ENCODE data around the gene PLAAT3. TPM values are rescaled to one million over a fixed set of nuclear protein-coding genes. Genes with fewer than 3 reads are reported as not detected.

Gene PLAAT3
- total and polyA plus RNA-seq, 2 donors from 2014 or later: 88.2 to 262 TPM

DNA sequence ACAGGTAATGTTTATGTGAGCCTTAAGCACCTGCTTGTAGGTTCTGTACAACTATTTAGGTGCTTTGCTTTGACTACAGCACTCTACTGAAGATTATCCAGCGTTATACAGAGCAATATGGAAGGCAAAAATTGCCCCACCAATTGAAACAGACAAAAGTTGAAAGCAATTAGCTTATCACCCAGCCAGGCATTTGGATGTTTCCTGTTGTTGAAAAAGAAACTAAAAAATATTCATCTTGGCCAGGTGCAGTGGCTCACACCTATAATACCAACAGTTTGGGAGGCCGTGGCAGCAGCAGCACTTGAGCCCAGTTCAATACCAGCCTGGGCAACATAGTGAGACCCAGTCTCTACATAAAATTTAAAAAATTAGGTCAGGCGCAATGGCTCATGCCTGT, 38.4 kb upstream of the PLAAT3 start:
- no peak for TF ChIP-seq CTCF (IDR thresholded peaks at IDR 0.05; ENCODE audit: borderline replicate concordance, extremely low read depth, insufficient read depth)
- no peaks in the 10 kb centered on the region for H3K9me3 ChIP-seq (ENCODE audit: control insufficient read depth in 2 of 3, insufficient read depth in 1 of 3, low read length in 3 of 3)
- H3K4me1 ChIP-seq (ENCODE audit: control insufficient read depth in 2 of 3, insufficient read depth in 2 of 3, low read depth in 1 of 3, low read length in 3 of 3): no peaks in the 10 kb centered on the region
- no peak overlapping the region for H3K9ac ChIP-seq (ENCODE audit: low read length in 3 of 3)
- peaks cover 0 to 11% (median 6%) of the 10 kb centered on the region in 3 donors for H3K36me3 ChIP-seq (ENCODE audit: control insufficient read depth in 2 of 3, insufficient read depth in 3 of 3, low read length in 3 of 3)
- DNase-seq: no peak
- no peak overlapping the region for H3K4me3 ChIP-seq (ENCODE audit: low read length in 3 of 3)
- H3K27ac ChIP-seq (ENCODE audit: low read depth in 2 of 2, low read length in 2 of 2): no peak overlapping the region
- no peaks in the 10 kb centered on the region for H3K27me3 ChIP-seq (ENCODE audit: control insufficient read depth, insufficient read depth, low read length)
- intact Hi-C loops (cut with DNase I): no loop called here
- FAIRE-seq: no peak

- H3K27ac ChIP-seq (ENCODE audit: low read depth in 2 of 2, low read length in 2 of 2): no peak overlapping the region
- peaks cover 0 to 26% (median 7%) of the 10 kb centered on the region in 3 donors for H3K36me3 ChIP-seq (ENCODE audit: control insufficient read depth in 2 of 3, insufficient read depth in 3 of 3, low read length in 3 of 3)
- TF ChIP-seq CTCF (IDR thresholded peaks at IDR 0.05; ENCODE audit: borderline replicate concordance, extremely low read depth, insufficient read depth): no peak
- no peak overlapping the region for H3K4me3 ChIP-seq (ENCODE audit: low read length in 3 of 3)
- H3K9ac ChIP-seq (ENCODE audit: low read length in 3 of 3): no peak overlapping the region
- H3K4me1 ChIP-seq (ENCODE audit: control insufficient read depth in 2 of 3, insufficient read depth in 2 of 3, low read depth in 1 of 3, low read length in 3 of 3): no peaks in the 10 kb centered on the region
- DNase-seq (no peak), FAIRE-seq (no peak)
- H3K27me3 ChIP-seq (ENCODE audit: control insufficient read depth, insufficient read depth, low read length): no peaks in the 10 kb centered on the region
- intact Hi-C loops (cut with DNase I): loop anchor here (5.0 kb wide), 1 partner anchor 171 kb away; no protein-coding TSS in a partner anchor
- no peaks in the 10 kb centered on the region for H3K9me3 ChIP-seq (ENCODE audit: control insufficient read depth in 2 of 3, insufficient read depth in 1 of 3, low read length in 3 of 3)
Observed at GRCh38 chr11:63643205-63643604, 29.0 kb upstream of the PLAAT3 start.

DNA sequence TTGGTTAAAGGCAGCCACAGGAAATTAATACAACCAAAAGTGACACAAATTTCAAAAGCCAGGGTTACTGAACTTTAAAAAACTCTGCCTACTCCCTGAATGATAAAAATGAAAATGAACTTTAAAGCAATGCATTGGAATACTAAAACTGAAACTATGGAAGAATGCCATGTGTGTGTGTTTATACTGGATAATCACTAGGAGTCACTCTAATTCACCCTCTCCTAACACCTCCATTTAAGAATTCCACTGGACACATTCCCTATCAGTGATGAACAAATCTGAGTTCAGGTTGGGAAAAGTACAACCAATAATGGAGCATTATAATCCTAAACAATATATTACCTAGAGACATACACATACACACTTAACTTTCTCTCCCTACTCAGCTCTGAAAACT, 27.5 kb upstream of the PLAAT3 start:
- H3K27me3 ChIP-seq (ENCODE audit: control insufficient read depth, insufficient read depth, low read length): no peaks in the 10 kb centered on the region
- peaks cover 0 to 17% (median 4%) of the 10 kb centered on the region in 3 donors for H3K36me3 ChIP-seq (ENCODE audit: control insufficient read depth in 2 of 3, insufficient read depth in 3 of 3, low read length in 3 of 3)
- H3K27ac ChIP-seq (ENCODE audit: low read depth in 2 of 2, low read length in 2 of 2): no peak overlapping the region
- intact Hi-C loops (cut with DNase I): loop anchor here (5.0 kb wide), 1 partner anchor 169 kb away; no protein-coding TSS in a partner anchor
- no peak for DNase-seq
- TF ChIP-seq CTCF (IDR thresholded peaks at IDR 0.05; ENCODE audit: borderline replicate concordance, extremely low read depth, insufficient read depth): no peak
- no peak overlapping the region for H3K4me3 ChIP-seq (ENCODE audit: low read length in 3 of 3)
- no peak for FAIRE-seq
- no peaks in the 10 kb centered on the region for H3K4me1 ChIP-seq (ENCODE audit: control insufficient read depth in 2 of 3, insufficient read depth in 2 of 3, low read depth in 1 of 3, low read length in 3 of 3)
- H3K9me3 ChIP-seq (ENCODE audit: control insufficient read depth in 2 of 3, insufficient read depth in 1 of 3, low read length in 3 of 3): no peaks in the 10 kb centered on the region
- no peak overlapping the region for H3K9ac ChIP-seq (ENCODE audit: low read length in 3 of 3)
